WTC11 (cell line): Measurements from ENCODE around the gene DDT. TPM values are rescaled to one million over a fixed set of nuclear protein-coding genes. Genes with fewer than 3 reads are reported as not detected.
"Not testable (repeated sequence)": the region's sequence is repeated elsewhere in the genome, so short reads cannot be mapped to it uniquely, and the experiment has no call there.

Source experiments
- ATAC-seq: fragments of 200-7000 bp; cut with Tn5 transposase; 2 replicates; pipeline ENCODE4 v1.10.0; 2021; ENCODE audit warnings: mild to moderate bottlenecking, moderate library complexity
- CTCF ChIA-PET: fragments of 300-600 bp; sonication (Branson Sonifier 250); formaldehyde crosslinking; loops from one replicate; lab custom pipeline; 2021; ENCODE audit warnings: antibody characterized with exemption; lab: Charles Lee
- POLR2A ChIA-PET: fragments of 350-600 bp; sonication (Branson Sonifier 250); formaldehyde crosslinking; loops from one replicate; lab custom pipeline; 2021; ENCODE audit warnings: antibody characterized with exemption; lab: Charles Lee
- DNase-seq: peaks from one replicate; pipeline ENCODE4 v3.0.0; 2021; ENCODE audit warnings: low spot score
- H3K27ac Mint-ChIP-seq: 2 replicates; pipeline ENCODE4 v1.8.0; 2021; ENCODE audit warnings: mixed read lengths
- H3K27me3 Mint-ChIP-seq: 2 replicates; pipeline ENCODE4 v1.8.0; 2021; ENCODE audit warnings: low read depth, mild to moderate bottlenecking, moderate library complexity, mixed read lengths
- H3K36me3 Mint-ChIP-seq: 2 replicates; pipeline ENCODE4 v1.8.0; 2021; ENCODE audit warnings: mixed read lengths
- H3K4me1 Mint-ChIP-seq: 2 replicates; pipeline ENCODE4 v1.8.0; 2022; ENCODE audit warnings: mixed read lengths
- H3K4me3 Mint-ChIP-seq: 2 replicates; pipeline ENCODE4 v1.8.0; 2021; ENCODE audit warnings: mild to moderate bottlenecking, moderate library complexity, mixed read lengths
- H3K9me3 Mint-ChIP-seq: 2 replicates; pipeline ENCODE4 v1.8.0; 2021; ENCODE audit warnings: mixed read lengths
- NFE2L1 ChIP-seq: sonication (generic); formaldehyde crosslinking; IDR thresholded peaks from 2 replicates; pipeline ENCODE4 v1.8.1; 2023; ENCODE audit warnings: missing genetic modification reagents
- ZNF423 ChIP-seq: fragments of 250-450 bp; sonication (Bioruptor Pico); IDR thresholded peaks from 2 replicates; pipeline ENCODE4 v2.1.2; 2022; ENCODE audit warnings: mild to moderate bottlenecking, moderate library complexity
- total RNA-seq: library from RNA; stranded (reverse); gene quantifications from 3 replicates; pipeline ENCODE4 v1.2.3, GENCODE V29; 2021
- TF ChIP-seq, protein P1 (sequence below): sonication (generic); formaldehyde crosslinking; IDR thresholded peaks from 2 replicates; pipeline ENCODE4 v1.8.1; 2023; ENCODE audit warnings: mild to moderate bottlenecking, missing genetic modification reagents, moderate library complexity

The DDT gene
- total RNA-seq, 1 experiment from 2014 or later, result 238 TPM

- CTCF ChIA-PET, result interaction anchor here (0.7 to 1.2 kb wide), 4 partner anchors 84 to 106 kb away, joined by 3 to 8 read pairs (median 4); partner anchors contain the start of gene SLC2A11
- not testable (repeated sequence) for H3K9me3 Mint-ChIP-seq, H3K27me3 Mint-ChIP-seq
- peak; percentile 90 for TF ChIP-seq ZNF423 (CRISPR knock-in tag)
- TF ChIP-seq, all 79 proteins: peak for 1; not testable (repeated sequence) for 78
- peaks cover 30% of the 10 kb centered on the region for H3K4me1 Mint-ChIP-seq
- H3K36me3 Mint-ChIP-seq, ATAC-seq, POLR2A ChIA-PET, DNase-seq: not testable (repeated sequence)
- peak overlapping the region; percentile 63; the same call in 1 of the 2 replicates for H3K4me3 Mint-ChIP-seq
- peak overlapping the region; percentile 79 for H3K27ac Mint-ChIP-seq
Observed at GRCh38 chr22:23955886-23956285, 18.4 kb downstream of the DDT start.

DNA sequence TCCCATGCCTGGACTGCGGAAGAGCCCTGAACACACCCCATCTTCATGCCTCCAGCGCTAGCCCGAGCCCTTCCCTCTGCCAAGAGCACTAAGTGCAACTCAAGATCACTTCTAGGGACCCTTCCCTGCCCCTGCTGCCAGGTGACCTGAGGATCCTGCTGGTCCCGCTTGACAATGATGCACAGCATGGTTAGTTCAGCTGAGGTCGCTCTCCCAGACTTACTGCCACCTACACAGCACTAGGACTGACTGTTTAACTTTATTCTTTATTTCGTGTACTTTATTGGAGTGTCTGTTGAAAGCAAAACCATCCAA lies 19.3 kb downstream of the DDT start:
- H3K4me3 Mint-ChIP-seq, ATAC-seq, H3K9me3 Mint-ChIP-seq, H3K36me3 Mint-ChIP-seq, H3K27me3 Mint-ChIP-seq, POLR2A ChIA-PET, DNase-seq, CTCF ChIA-PET: not testable (repeated sequence)
- Mint-ChIP-seq H3K4me1 (peaks cover 28% of the 10 kb centered on the region), H3K27ac (peak overlapping the region; percentile 79)

DNA sequence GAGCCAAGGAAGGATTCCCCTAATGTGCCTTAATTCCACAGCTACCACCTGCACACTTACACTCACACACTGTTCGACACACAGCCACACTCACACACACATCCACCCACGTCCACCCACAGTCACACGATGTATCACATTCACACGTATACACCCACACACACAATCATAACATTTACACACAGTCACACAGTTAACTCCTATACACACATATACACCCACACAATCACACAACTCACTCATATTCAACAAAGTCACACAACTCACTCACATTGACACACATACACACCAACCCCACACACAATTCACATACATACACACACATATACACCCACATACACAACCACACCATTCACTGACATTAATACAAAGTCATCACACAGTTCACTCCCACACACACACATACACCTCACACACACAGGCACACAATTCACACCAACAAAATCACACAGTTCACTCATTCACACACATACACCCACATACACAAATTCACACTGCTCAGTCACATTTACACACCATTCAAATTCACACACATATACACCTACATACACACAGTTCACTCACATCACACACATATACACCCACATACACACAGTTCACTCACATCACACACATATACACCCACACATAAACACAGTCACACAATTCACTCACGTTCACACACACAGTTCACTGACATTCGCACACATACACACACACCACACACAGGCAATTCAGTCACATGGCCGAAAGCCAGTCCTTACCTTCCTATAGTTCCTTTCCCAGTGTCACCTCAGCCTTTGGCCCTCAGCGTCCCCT lies 19.8 kb downstream of the DDT start:
- CTCF ChIA-PET, H3K36me3 Mint-ChIP-seq, ATAC-seq, H3K4me3 Mint-ChIP-seq, H3K9me3 Mint-ChIP-seq, H3K27me3 Mint-ChIP-seq, POLR2A ChIA-PET, DNase-seq: not testable (repeated sequence)
- peak overlapping the region; percentile 79 for H3K27ac Mint-ChIP-seq
- TF ChIP-seq, protein P1, sequence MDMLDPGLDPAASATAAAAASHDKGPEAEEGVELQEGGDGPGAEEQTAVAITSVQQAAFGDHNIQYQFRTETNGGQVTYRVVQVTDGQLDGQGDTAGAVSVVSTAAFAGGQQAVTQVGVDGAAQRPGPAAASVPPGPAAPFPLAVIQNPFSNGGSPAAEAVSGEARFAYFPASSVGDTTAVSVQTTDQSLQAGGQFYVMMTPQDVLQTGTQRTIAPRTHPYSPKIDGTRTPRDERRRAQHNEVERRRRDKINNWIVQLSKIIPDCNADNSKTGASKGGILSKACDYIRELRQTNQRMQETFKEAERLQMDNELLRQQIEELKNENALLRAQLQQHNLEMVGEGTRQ (CRISPR knock-in tag), result peak; percentile 50; the same call in 1 of the 2 replicates
- 0 out of 2 replicates have a peak, but pooled peaks have one; percentile 38 for TF ChIP-seq NFE2L1
- peaks cover 28% of the 10 kb centered on the region for H3K4me1 Mint-ChIP-seq

DNA sequence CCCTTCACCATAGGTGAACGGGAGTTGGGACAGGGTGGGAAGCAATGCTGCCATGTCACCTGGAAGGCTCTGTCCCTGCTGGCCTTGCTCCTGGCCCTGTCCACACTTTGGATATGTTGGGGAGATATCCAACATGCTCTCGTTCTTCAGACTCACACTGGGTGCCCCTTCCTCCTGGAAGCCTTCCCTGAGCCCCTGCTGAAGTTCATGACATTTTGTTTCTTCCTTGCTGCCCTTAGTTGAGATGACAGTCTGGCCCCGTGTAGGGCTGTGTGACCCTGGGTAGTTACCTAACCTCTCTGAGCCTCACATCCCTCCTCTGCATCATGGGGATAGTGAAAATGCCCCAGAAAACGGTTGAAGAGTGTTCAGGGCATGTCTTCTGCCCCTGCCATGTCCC lies 20.8 kb downstream of the DDT start:
- H3K4me3 Mint-ChIP-seq, H3K36me3 Mint-ChIP-seq, POLR2A ChIA-PET, ATAC-seq, DNase-seq, H3K27me3 Mint-ChIP-seq, H3K27ac Mint-ChIP-seq, H3K9me3 Mint-ChIP-seq: not testable (repeated sequence)
- peaks cover 28% of the 10 kb centered on the region for H3K4me1 Mint-ChIP-seq
- CTCF ChIA-PET, result interaction anchor here (1.1 kb wide), 1 partner anchor 24 kb away, joined by 3 read pairs; no protein-coding TSS in a partner anchor

DNA sequence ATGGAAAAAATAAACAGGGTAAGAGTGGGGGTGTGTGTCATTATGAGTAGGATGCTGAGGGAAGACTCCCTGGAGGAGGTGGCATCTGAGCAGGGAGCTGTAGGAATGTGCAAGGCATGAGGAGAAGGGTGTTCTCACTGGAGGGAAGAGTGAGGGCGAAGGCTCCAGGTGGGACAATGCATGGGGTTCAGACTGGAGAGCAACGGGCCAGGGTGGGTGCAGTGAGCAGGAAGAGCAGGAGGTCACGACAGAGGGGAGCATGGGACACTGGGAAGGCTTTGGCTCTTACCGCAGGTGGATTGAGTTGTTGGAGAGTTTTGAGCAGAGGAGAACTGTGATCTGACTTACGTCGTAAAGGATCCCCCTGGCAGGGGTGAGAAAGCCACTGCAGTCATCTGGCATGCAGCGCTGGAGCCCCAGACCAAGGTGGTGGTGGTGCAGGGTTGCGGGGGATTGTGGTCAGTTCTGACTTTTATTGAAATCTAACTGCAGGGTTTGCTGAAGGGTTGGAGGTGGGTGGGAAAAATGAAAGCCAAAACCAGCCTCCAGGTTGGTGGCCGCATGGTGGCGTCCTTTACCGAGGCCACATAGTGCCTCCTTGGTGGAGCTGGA lies 21.3 kb downstream of the DDT start:
- POLR2A ChIA-PET, H3K36me3 Mint-ChIP-seq, DNase-seq, ATAC-seq, H3K4me3 Mint-ChIP-seq, H3K9me3 Mint-ChIP-seq, H3K27ac Mint-ChIP-seq, H3K27me3 Mint-ChIP-seq: not testable (repeated sequence)
- peaks cover 28% of the 10 kb centered on the region for H3K4me1 Mint-ChIP-seq
- CTCF ChIA-PET, result interaction anchor here (1.1 kb wide), 1 partner anchor 23 kb away, joined by 3 read pairs; no protein-coding TSS in a partner anchor

GRCh38 chr22:23951383-23951782 lies 22.9 kb downstream of the DDT start:
- H3K4me3 Mint-ChIP-seq, DNase-seq, POLR2A ChIA-PET, H3K27me3 Mint-ChIP-seq, H3K36me3 Mint-ChIP-seq: not testable (repeated sequence)
- CTCF ChIA-PET, result interaction anchor here (0.6 kb wide), 1 partner anchor 21 kb away, joined by 3 read pairs; no protein-coding TSS in a partner anchor
- Mint-ChIP-seq H3K9me3 (peaks cover 12% of the 10 kb centered on the region), H3K4me1 (peaks cover 26% of the 10 kb centered on the region), H3K27ac (0 out of 2 replicates have a peak overlapping the region, but pooled peaks have one; percentile 57)
- ATAC-seq, result 0 out of 2 replicates have a peak, but pooled peaks have one; percentile 28

GRCh38 chr22:23949764-23950163 lies 24.5 kb downstream of the DDT start:
- peaks cover 21% of the 10 kb centered on the region for H3K27me3 Mint-ChIP-seq
- H3K4me1 Mint-ChIP-seq, result peaks cover 13% of the 10 kb centered on the region
- peaks cover 19% of the 10 kb centered on the region for H3K9me3 Mint-ChIP-seq
- POLR2A ChIA-PET, H3K36me3 Mint-ChIP-seq, DNase-seq, CTCF ChIA-PET, H3K4me3 Mint-ChIP-seq, H3K27ac Mint-ChIP-seq, ATAC-seq: not testable (repeated sequence)

- H3K4me3 Mint-ChIP-seq, H3K36me3 Mint-ChIP-seq, DNase-seq, CTCF ChIA-PET, H3K4me1 Mint-ChIP-seq, POLR2A ChIA-PET, H3K27ac Mint-ChIP-seq: not testable (repeated sequence)
- Mint-ChIP-seq H3K27me3 (peaks cover 30% of the 10 kb centered on the region), H3K9me3 (peaks cover 29% of the 10 kb centered on the region)
- ATAC-seq, result peak; percentile 35
Observed at GRCh38 chr22:23947391-23947790, 26.9 kb downstream of the DDT start.

DNA sequence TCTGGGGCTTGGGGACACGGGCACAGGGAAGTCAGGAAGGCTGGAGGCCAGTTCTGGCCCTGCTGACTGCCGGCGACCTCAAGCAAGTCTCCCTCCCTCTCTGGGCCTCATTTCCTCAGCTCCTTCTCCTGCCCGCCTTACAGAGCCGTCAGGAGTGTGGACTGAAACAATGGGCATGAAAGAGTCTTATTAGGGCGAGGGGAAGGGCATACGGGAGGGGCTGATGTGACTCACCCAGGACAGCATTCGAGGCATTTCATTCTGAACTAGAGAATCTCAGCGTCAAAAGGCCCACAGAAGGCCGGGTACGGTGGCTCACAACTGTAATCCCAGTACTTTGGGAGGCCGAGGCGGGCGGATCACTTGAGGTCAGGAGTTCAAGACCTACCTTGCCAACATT lies 34.1 kb downstream of the DDT start:
- H3K4me1 Mint-ChIP-seq, H3K36me3 Mint-ChIP-seq: not testable (repeated sequence)

More for the DNA sequence above, 34.1 kb downstream of the DDT start:
- H3K27ac Mint-ChIP-seq, CTCF ChIA-PET, DNase-seq, POLR2A ChIA-PET, H3K4me3 Mint-ChIP-seq: not testable (repeated sequence)
- Mint-ChIP-seq H3K27me3 (peaks cover 21% of the 10 kb centered on the region), H3K9me3 (peaks cover 15% of the 10 kb centered on the region)
- ATAC-seq, result peak; percentile 43
